GF-D8 (cell line): Measurements from ENCODE around the gene SEMA6C.
"Not testable (repeated sequence)": the region's sequence is repeated elsewhere in the genome, so short reads cannot be mapped to it uniquely, and the experiment has no call there.

Experiments
- DNase-seq: peaks from one replicate; lab custom pipeline; 2025; lab: John Stamatoyannopoulos, UW

SEMA6C gene

DNA sequence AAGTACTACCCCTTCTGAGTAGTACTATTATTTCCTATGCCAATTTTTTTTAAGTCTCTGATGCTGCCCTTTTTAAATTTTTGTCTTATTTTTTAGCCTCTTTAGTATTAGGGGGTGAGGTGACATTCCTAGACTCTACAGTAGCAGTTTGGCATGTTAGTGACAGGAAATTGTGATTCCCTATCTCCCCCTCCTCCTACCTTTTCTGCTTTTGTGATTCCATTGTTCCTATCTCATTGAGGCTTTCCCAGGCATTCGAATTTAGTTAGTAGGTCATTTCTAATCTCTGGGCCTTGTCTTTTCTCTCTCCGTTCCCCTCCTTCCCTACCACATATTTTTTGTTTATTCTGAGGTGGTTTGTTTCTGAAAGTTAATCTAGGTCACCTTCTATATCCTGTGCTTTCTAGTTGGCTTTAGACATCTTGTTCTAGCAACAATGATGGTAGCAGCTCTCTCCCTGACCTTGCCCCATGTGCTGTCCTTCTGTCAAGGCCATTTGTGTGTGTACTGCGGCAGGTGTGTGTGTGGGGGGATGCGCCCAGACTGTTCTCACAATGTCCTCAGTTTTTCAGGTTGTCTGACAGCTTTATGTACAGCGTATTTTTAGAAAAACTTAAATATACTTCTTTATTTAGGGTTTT, 21.5 kb downstream of the SEMA6C start:
- no peak for DNase-seq

DNA sequence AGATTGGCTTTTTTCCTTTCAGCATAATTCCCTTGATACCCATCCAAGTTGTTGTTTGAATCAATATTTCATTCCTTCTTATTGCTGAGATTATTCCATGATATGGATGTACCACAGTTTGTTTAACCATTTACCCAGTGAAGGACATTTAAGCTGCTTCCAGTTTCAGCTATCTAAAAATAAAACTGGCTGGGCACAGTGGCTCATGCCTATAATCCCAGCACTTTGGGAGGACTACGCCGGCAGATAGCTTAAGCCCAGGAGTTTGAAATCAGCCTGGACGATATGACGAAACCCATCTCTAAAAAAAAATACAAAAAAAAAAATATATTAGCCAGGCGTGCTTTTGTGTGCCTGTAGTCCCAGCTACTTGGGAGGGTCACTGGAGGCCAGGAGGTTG, 32.6 kb downstream of the SEMA6C start:
- DNase-seq = no peak

DNA sequence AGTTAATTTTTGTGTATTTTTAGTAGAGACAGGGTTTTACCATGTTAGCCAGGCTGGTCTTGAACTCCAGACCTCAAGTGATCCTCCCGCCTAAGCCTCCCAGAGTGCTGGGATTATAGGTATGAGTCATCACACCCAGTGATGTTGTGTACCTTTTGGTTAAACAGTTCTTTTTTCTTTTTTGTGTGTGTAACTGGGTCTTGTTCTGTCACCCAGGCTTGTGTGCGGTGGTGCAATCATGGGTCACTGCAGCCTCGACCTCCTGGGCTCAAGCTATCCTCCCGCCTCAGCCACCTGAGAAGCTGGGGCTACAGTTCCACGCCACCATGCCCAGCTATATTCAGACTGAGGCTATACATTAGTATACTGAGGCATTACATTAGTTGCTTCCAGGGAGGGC, 38.1 kb downstream of the SEMA6C start:
- DNase-seq = no peak

DNA sequence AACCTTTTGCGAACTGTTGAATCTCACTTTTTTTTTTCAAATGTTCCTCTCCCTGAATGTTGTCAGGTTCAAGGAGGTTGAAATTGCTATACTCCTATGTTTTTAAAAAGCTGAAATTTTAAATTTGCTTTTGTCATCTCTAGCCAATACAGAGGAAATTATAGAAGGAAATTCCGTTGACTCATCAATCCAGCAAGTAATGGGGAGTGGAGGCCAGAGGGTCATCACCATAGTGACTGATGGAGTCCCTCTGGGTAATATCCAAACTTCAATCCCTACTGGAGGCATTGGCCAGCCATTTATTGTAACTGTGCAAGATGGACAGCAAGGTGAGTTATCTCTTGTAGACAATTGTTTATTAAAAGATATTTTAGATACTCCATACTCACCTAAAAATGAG, 39.5 kb downstream of the SEMA6C start:
- no peak for DNase-seq

DNA sequence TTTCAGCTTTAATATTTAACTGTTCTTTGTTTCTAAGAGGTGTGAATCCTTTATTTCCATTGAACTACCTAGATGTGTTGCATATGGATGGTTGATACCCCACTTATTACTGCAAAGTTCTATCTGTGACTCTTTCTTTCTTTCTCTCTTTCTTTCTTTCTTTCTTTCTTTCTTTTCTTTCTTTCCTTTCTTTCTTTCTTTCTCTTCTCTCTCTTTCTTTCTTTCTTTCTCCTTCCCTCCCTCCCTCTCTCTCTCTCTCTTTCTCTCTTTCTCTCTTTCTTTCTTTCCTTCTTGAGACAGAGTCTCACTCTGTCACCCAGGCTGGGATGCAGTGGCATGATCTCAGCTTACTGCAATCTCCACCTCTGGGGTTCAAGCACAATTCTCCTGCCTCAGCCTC, 41.8 kb downstream of the SEMA6C start:
- DNase-seq = no peak

DNA sequence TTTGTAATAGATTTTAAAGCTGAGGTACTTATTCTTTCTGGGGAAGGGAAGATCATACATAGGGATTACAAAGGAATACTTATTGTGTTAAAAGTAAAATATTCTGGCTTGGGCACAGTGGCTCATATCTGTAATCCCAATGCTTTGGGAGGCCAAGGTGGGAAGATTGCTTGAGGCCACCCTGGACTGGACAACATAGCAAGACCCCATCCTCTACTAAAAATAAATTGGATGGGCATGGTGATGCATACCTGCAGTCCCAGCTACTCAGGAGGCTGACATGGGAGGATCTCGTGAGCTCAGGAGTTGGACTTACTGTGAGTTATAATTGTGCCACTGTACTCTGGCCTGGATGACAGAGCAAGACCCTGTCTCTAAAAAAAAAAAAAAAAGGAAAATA, 48.3 kb downstream of the SEMA6C start:
- no peak for DNase-seq

DNA sequence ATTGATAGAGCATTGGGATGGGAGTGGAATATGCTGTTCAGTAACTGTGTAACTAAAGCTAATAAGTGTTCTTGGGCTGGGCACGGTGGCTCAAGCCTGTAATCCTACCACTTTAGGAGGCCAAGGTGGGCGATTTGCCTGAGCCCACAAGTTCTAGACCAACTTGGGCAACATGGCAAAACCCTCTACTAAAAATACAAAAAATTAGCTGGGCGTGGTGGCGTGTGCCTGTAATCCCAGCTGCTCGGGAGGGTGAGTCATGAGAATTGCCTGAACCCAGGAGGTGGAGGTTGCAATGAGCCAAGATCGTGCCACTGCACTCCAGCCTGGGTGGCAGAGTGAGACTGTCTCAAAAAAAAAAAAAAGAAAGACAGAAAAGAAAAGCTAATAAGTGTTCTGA, 49.0 kb downstream of the SEMA6C start:
- not testable (repeated sequence) for DNase-seq

DNA sequence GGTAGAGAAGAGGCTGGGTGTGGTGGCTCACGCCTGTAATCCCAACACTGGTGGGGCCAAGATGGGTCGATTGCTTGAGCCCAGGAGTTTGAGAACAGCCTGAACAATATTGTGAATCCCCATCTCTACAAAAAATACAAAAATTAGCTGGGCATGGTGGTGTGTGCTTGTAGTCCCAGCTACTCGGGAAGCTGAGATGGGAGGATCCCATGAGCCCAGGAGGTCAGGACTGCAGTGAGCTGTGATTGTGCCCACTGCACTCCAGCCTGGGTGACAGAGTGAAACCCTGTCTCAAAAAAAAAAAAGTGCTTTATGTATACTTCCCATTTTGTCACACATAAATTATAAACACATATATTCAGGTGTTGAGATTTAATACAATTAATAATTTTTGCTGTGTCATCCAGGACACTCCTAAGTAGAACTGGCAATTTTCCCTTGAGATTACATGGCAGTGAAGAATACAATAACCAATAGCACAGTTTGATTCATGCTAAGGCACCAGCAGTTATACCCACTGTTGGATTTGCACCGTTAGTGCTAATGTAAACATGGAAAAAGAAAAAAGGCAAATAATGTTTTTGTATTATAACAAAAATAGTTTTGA, 60.4 kb downstream of the SEMA6C start:
- no peak for DNase-seq
